ENCODE data around the gene PELI1.
"Not testable (repeated sequence)": the region's sequence is repeated elsewhere in the genome, so short reads cannot be mapped to it uniquely, and the experiment has no call there.

Gene PELI1

DNA sequence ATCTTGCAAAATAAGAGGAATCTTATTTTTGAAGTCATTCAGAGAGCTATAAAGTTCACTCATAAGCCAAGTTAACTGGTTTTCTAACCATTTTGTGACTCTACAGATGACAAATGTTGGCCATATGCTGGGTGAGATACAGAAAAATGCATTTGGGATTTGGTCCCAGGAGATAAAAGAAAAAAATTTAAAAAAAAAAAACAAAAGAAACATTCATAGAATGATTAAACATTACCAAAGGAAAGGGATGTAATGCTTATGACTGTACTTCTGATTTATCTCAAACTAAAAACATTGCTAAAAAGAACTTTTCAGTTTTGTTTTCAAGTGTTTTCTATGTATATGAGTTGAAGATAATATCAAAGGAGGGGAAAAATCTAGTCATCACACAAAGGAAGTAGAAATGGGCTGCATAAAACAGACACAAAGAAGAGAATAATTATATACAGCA is 43.1 kb downstream of the PELI1 start:
- H3K36me3 ChIP-seq (ENCODE audit: insufficient read depth, low read depth, low read length), result peaks cover 89% of the 10 kb centered on the region
- H3K9ac ChIP-seq (ENCODE audit: low read depth, low read length), result no peak overlapping the region
- no peak overlapping the region for H3K27ac ChIP-seq (ENCODE audit: low read length)
- no peak overlapping the region for H3K4me3 ChIP-seq (ENCODE audit: low read length)
- H3K4me1 ChIP-seq (ENCODE audit: insufficient read depth, low read length), result no peaks in the 10 kb centered on the region
- no peaks in the 10 kb centered on the region for H3K9me3 ChIP-seq (ENCODE audit: insufficient read depth, low read depth, low read length)
- H3K27me3 ChIP-seq (ENCODE audit: insufficient read depth, low read length), result no peaks in the 10 kb centered on the region

DNA sequence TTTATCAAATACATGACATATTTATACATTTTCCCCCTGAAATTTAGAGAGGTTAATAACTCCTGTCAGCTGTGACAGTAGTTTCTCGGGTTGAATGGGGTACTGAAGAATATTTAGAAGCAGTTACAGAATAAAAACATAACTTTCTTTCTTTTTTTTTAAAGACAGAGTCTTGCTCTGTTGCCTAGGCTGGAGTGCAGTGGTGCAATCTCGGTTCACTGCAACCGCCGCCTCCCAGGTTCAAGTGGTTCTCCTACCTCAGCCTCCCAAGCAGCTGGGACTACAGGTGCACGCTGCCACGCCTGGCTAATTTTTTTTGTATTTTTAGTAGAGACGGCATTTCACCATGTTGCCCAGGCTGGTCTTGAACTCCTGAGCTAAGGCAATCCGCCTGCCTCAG is 43.6 kb downstream of the PELI1 start:
- H3K27ac ChIP-seq (ENCODE audit: low read length); H3K4me1 ChIP-seq (ENCODE audit: insufficient read depth, low read length); H3K4me3 ChIP-seq (ENCODE audit: low read length); H3K9ac ChIP-seq (ENCODE audit: low read depth, low read length); H3K27me3 ChIP-seq (ENCODE audit: insufficient read depth, low read length); H3K9me3 ChIP-seq (ENCODE audit: insufficient read depth, low read depth, low read length): not testable (repeated sequence)
- peaks cover 89% of the 10 kb centered on the region for H3K36me3 ChIP-seq (ENCODE audit: insufficient read depth, low read depth, low read length)

DNA sequence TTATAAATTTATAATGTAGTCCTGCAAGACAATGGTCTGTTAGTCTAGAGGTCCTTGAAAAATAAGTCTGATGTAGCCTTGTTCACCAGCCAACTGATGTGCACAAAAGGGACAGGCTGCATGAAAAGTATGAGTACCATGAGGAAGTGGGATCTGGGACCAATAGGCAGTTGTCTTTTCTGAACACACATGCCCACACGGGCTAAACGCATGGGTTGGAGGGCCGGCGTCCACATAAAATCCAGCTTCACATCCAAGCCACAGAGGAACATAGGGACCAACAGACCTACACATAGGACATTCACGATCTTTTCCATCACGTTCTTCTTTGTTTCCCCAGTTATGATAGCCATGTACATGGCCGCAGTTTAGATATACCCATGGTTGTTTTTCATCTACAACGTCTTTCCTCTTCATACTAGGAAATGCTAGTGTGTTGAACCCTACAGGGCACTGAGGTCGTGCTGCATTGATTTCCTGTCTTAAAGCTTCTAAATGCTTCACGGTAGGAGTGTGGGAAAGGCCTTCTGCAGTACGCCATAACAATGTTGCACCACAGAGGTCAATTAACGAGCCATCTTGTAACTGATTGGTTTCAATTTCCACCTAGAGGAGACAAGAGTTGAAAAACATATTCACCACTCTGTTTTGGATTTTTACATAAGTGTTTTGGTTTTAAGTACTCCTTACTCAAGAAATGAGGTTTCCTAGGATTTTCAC is 49.4 kb downstream of the PELI1 start:
- Histone ChIP-seq H3K9me3 (ENCODE audit: insufficient read depth, low read depth, low read length) (no peaks in the 10 kb centered on the region), H3K9ac (ENCODE audit: low read depth, low read length) (no peak overlapping the region), H3K27me3 (ENCODE audit: insufficient read depth, low read length) (no peaks in the 10 kb centered on the region), H3K36me3 (ENCODE audit: insufficient read depth, low read depth, low read length) (peaks cover 84% of the 10 kb centered on the region), H3K4me1 (ENCODE audit: insufficient read depth, low read length) (no peaks in the 10 kb centered on the region; the same call in 1 of the 2 replicates), H3K4me3 (ENCODE audit: low read length) (no peak overlapping the region), H3K27ac (ENCODE audit: low read length) (no peak overlapping the region)

DNA sequence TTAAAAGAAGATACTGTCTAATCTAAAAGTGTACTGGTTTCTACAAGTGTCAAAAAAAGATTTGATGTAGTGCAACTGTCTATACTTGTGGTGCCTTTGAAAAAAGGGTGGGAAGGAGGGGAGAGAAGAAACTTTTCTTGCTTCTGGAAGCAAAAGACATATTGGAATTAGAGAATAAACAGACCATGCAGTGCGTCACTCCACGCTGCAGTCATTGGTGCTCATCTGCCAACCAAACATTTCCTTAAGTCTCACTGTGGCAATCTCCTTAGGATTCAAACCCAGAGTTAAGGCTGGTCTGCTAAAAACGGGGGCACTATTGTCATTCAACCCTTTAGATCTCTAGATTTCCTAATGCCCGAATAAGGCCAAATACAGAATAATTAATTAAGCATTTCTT is 50.9 kb downstream of the PELI1 start:
- no peak overlapping the region for H3K4me3 ChIP-seq (ENCODE audit: low read length)
- H3K27ac ChIP-seq (ENCODE audit: low read length), result no peak overlapping the region
- no peaks in the 10 kb centered on the region for H3K9me3 ChIP-seq (ENCODE audit: insufficient read depth, low read depth, low read length)
- H3K36me3 ChIP-seq (ENCODE audit: insufficient read depth, low read depth, low read length), result peaks cover 70% of the 10 kb centered on the region
- H3K4me1 ChIP-seq (ENCODE audit: insufficient read depth, low read length), result no peaks in the 10 kb centered on the region; the same call in 1 of the 2 replicates
- no peak overlapping the region; the same call in 1 of the 2 replicates for H3K9ac ChIP-seq (ENCODE audit: low read depth, low read length)
- no peaks in the 10 kb centered on the region for H3K27me3 ChIP-seq (ENCODE audit: insufficient read depth, low read length)

DNA sequence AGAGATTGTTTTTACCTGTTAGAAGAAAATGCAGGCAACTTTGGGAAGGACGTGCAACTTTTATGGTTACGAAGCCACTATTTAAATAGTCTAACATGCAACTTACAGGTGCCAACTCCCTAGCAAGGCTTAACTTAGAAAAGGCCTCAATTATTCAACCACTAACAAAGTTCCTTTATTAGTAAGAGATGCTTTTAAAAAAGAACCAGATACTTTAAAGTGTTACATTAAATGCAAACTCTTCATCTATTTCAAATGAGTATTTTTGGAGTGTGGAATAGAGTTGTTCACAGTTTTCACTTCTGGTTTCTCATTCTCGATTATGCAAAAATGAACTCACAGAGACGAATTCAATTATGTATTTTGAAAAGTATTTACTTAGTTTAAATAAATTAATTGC is 51.7 kb downstream of the PELI1 start:
- no peaks in the 10 kb centered on the region for H3K27me3 ChIP-seq (ENCODE audit: insufficient read depth, low read length)
- H3K9ac ChIP-seq (ENCODE audit: low read depth, low read length), result no peak overlapping the region
- peaks cover 62% of the 10 kb centered on the region for H3K36me3 ChIP-seq (ENCODE audit: insufficient read depth, low read depth, low read length)
- H3K9me3 ChIP-seq (ENCODE audit: insufficient read depth, low read depth, low read length), result no peaks in the 10 kb centered on the region
- H3K4me3 ChIP-seq (ENCODE audit: low read length), result no peak overlapping the region
- no peaks in the 10 kb centered on the region; the same call in 1 of the 2 replicates for H3K4me1 ChIP-seq (ENCODE audit: insufficient read depth, low read length)
- H3K27ac ChIP-seq (ENCODE audit: low read length), result no peak overlapping the region

DNA sequence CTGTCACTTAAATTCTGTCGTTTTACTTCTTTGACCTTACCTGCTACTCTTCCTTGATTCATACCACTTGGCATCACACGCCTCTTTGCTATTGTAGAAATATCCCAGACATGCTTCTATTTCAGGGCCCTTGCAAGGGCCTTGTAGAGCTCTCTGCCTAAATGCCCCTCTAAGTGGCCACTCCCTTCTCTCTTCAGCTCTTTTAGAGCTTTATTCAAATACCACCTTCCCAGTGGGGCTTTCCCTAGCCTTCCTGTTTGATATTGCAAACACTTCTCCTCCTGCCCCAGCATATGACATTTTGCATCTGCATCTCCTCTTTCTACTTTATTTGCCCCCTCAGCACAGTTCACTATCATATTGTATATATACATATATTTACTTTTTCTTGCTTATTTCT is 54.0 kb downstream of the PELI1 start:
- no peak overlapping the region for H3K4me3 ChIP-seq (ENCODE audit: low read length)
- no peak overlapping the region for H3K27ac ChIP-seq (ENCODE audit: low read length)
- no peaks in the 10 kb centered on the region for H3K27me3 ChIP-seq (ENCODE audit: insufficient read depth, low read length)
- H3K36me3 ChIP-seq (ENCODE audit: insufficient read depth, low read depth, low read length), result peaks cover 39% of the 10 kb centered on the region
- no peaks in the 10 kb centered on the region; the same call in 1 of the 2 replicates for H3K4me1 ChIP-seq (ENCODE audit: insufficient read depth, low read length)
- no peak overlapping the region for H3K9ac ChIP-seq (ENCODE audit: low read depth, low read length)
- H3K9me3 ChIP-seq (ENCODE audit: insufficient read depth, low read depth, low read length), result no peaks in the 10 kb centered on the region

DNA sequence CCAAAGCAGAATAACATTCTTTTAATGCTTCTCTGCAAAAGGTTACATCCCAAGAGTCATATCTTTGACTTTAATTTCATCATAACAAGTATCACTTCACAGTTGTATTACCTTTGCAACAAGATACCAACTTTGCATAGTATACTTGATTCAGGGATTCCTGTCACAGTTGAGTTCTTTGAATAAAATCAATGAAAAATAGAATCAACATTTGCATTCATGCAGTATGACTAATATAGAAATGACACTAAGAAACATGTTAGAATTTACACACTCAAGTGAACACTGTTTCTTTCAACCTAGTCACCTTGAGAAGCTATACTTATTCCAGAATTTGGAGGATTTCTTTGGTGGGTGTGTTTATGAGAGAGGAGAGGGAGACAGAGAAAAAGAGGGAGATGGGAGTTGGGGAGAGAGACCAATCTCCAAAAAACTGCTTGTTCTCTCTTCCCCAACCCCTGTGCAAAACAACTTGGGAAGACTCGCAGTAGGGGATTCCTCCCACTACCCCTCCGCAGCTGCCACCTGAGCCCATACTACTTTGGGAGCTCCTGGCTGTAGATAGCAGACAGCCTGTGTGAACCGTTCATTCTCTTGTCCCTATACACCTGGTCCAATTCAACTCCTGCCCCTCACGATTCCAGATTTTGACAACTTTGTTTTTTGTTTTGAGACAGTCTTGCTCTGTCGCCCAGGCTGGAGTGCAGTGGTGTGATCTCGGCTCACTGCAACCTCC is 57.7 kb downstream of the PELI1 start:
- Histone ChIP-seq H3K4me1 (ENCODE audit: insufficient read depth, low read length) (no peaks in the 10 kb centered on the region), H3K27me3 (ENCODE audit: insufficient read depth, low read length) (no peaks in the 10 kb centered on the region), H3K36me3 (ENCODE audit: insufficient read depth, low read depth, low read length) (peaks cover 5% of the 10 kb centered on the region; the same call in 1 of the 2 replicates), H3K27ac (ENCODE audit: low read length) (no peak overlapping the region), H3K9me3 (ENCODE audit: insufficient read depth, low read depth, low read length) (no peaks in the 10 kb centered on the region), H3K4me3 (ENCODE audit: low read length) (no peak overlapping the region), H3K9ac (ENCODE audit: low read depth, low read length) (no peak overlapping the region)

DNA sequence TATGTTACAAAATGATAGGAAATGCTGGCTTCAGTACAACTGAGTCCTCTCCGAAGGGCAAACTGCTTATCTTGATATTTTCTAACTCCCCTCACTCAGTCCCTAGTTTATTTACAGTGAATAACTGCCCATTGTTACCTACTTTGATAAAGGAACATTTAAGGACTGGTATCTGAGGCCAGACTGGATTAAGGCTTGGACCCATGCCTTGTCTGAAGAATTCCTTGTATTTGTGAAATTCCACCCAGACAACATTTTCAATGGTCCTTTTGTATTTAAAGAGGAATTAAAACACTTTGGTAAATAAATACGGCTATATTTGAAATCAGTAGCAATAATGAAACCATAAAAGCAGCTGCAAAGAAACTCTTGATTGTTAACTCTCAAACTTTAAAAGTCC is 58.3 kb downstream of the PELI1 start:
- no peak overlapping the region for H3K4me3 ChIP-seq (ENCODE audit: low read length)

DNA sequence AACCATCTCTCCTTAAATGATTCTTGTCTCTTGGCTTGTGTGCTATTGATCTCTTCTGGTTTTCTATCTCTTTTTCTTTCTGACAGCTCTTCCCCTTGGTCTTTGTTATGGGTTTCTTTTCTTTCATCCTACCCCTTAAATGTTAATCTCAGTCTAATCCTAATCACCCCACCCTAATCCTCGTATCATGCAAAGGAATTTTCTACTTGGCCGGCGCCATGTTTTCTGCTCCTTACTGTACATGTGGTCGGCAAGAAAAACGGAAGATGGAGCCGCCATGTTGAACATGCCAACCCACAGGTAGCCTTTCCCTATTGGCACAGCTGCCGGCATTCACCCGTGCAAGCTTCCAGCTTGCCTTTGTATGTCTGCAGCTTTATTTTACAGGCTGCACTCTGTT is 63.2 kb downstream of the PELI1 start:
- Histone ChIP-seq H3K27me3 (ENCODE audit: insufficient read depth, low read length) (no peaks in the 10 kb centered on the region), H3K4me1 (ENCODE audit: insufficient read depth, low read length) (no peaks in the 10 kb centered on the region)

More for the DNA sequence above, 58.3 kb downstream of the PELI1 start:
- no peak overlapping the region for H3K27ac ChIP-seq (ENCODE audit: low read length)
- H3K9ac ChIP-seq (ENCODE audit: low read depth, low read length), result no peak overlapping the region
- no peaks in the 10 kb centered on the region for H3K4me1 ChIP-seq (ENCODE audit: insufficient read depth, low read length)
- H3K9me3 ChIP-seq (ENCODE audit: insufficient read depth, low read depth, low read length), result no peaks in the 10 kb centered on the region
- H3K27me3 ChIP-seq (ENCODE audit: insufficient read depth, low read length), result no peaks in the 10 kb centered on the region
- H3K36me3 ChIP-seq (ENCODE audit: insufficient read depth, low read depth, low read length), result no peaks in the 10 kb centered on the region

DNA sequence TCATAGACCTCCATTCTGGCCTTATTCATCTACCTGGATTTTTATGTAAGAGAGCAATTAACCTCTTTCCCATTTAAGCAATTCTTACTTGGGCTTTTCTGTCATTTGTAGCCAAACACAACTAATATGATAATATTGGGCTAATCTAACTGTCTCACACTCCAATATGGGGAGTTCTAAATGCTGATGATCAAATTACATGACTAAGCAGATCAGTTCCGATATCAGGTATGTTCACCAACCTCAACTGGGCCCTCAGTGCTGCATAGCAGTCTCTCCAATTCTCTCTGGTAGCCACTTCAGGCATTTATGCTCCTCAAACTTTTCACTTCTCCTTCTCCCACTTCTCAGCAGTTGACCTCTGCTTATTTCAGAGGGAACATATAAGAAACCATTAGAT is 64.0 kb downstream of the PELI1 start:
- Histone ChIP-seq H3K4me3 (ENCODE audit: low read length) (no peak overlapping the region), H3K9me3 (ENCODE audit: insufficient read depth, low read depth, low read length) (no peaks in the 10 kb centered on the region), H3K27me3 (ENCODE audit: insufficient read depth, low read length) (no peaks in the 10 kb centered on the region), H3K36me3 (ENCODE audit: insufficient read depth, low read depth, low read length) (no peaks in the 10 kb centered on the region), H3K4me1 (ENCODE audit: insufficient read depth, low read length) (no peaks in the 10 kb centered on the region; the same call in 1 of the 2 replicates), H3K27ac (ENCODE audit: low read length) (no peak overlapping the region), H3K9ac (ENCODE audit: low read depth, low read length) (no peak overlapping the region)

More for the DNA sequence above, 63.2 kb downstream of the PELI1 start:
- Histone ChIP-seq H3K36me3 (ENCODE audit: insufficient read depth, low read depth, low read length) (no peaks in the 10 kb centered on the region), H3K9ac (ENCODE audit: low read depth, low read length) (no peak overlapping the region), H3K27ac (ENCODE audit: low read length) (no peak overlapping the region), H3K9me3 (ENCODE audit: insufficient read depth, low read depth, low read length) (no peaks in the 10 kb centered on the region), H3K4me3 (ENCODE audit: low read length) (no peak overlapping the region)

DNA sequence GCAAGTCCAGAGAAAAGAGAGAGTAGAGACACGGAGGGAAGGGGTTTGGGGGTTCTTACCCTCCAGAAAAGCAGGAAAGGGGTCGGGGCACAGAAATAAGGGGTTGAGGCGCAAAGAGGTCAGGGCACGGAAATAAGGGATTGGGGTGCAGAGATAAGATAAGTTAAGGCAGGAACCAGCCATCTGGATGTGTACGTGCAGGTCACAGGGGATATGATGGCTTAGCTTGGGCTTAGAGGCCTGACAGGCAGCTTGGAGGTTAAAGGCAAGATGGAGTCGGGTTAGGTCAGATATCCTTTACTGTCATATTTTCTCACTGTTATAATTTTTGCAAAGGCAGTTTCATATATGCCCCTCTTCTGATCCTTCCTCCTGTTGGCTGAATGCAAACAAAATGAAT is 64.5 kb downstream of the PELI1 start:
- H3K27me3 ChIP-seq (ENCODE audit: insufficient read depth, low read length); H3K36me3 ChIP-seq (ENCODE audit: insufficient read depth, low read depth, low read length); H3K27ac ChIP-seq (ENCODE audit: low read length); H3K9ac ChIP-seq (ENCODE audit: low read depth, low read length); H3K4me3 ChIP-seq (ENCODE audit: low read length); H3K9me3 ChIP-seq (ENCODE audit: insufficient read depth, low read depth, low read length); H3K4me1 ChIP-seq (ENCODE audit: insufficient read depth, low read length): not testable (repeated sequence)

DNA sequence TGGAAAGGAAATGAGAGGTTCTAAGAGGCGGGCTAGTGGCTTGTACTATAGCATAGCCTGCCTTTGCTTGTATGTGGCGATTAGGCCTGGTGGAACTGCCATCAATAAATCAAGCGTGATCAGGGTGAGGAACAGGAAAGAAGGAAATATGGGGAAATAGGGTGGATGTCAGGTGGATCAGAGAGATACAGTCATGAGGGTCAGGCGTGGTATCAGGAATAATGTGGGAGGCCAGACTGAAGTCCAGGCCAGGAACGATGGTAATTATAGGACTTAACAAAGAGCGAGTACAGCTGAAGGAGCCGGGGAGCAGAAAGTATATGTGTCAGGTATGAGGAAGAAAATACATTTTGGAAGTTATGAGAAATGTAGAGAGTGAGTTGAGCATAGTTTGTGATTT is 67.4 kb downstream of the PELI1 start:
- not testable (repeated sequence) for H3K36me3 ChIP-seq (ENCODE audit: insufficient read depth, low read depth, low read length); H3K9ac ChIP-seq (ENCODE audit: low read depth, low read length); H3K4me3 ChIP-seq (ENCODE audit: low read length); H3K9me3 ChIP-seq (ENCODE audit: insufficient read depth, low read depth, low read length); H3K4me1 ChIP-seq (ENCODE audit: insufficient read depth, low read length); H3K27me3 ChIP-seq (ENCODE audit: insufficient read depth, low read length); H3K27ac ChIP-seq (ENCODE audit: low read length)
